NB4 (cell line): ENCODE results near the gene MED8.

ENCODE experiments used
- DNase-seq: peaks from one replicate; pipeline ENCODE4 v3.0.0; 2010; ENCODE audit warnings: low read depth
- H3K4me3 ChIP-seq: one replicate; pipeline ENCODE4 v1.5.1; 2011; ENCODE audit warnings: mild to moderate bottlenecking, low read depth, low read length, moderate library complexity
- MAX ChIP-seq: IDR thresholded peaks from 2 replicates; pipeline ENCODE4 v1.6.1; 2011; ENCODE audit warnings: low read depth, low read length
- MYC ChIP-seq: IDR thresholded peaks from 2 replicates; pipeline ENCODE4 v1.6.1; 2011; ENCODE audit warnings: low read depth, low read length
- POLR2A ChIP-seq: IDR thresholded peaks from 2 replicates; pipeline ENCODE4 v1.6.1; 2011; ENCODE audit warnings: mild to moderate bottlenecking; ENCODE audit not compliant: insufficient read length; ENCODE audit errors: extremely low read depth
- TF ChIP-seq, protein P1 (sequence below): IDR thresholded peaks from one replicate; pipeline ENCODE4 v1.5.1; 2012; ENCODE audit warnings: low read depth, low read length

The MED8 gene

DNA sequence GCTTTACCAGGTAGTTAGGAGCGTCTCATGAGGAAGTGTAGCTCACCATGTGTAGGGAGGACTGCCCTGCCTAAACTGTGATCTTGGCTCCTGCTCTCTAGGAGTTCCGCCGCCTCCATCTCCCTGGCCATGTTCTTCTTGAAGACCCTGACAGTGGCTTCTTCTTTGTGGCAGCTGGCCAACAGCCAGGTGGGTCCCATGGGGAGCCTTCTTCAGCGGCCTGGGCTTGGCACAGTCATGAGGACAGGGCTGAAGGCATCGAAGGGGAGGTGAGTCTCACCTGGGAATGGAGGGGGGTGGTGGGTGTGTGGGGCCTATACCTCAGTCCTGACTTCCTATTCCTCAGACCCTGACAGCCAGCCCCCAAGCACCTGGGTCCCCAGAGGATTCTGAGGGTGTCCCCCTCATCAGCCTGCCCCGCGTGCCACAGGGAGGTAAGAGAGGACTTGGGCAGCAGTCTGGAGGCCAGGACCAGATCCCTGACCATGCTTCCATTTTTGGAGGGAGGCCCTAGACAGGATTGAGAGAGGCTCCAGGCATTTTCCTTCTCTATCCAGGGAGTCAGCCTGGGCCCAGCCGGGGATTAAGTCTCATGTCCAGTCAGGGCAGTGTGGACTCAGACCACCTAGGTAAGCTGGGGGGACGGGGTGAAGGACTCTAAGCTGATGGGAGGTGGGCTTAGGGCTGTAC, 42.7 kb upstream of the MED8 start:
- no peak for DNase-seq
- TF ChIP-seq, protein P1, sequence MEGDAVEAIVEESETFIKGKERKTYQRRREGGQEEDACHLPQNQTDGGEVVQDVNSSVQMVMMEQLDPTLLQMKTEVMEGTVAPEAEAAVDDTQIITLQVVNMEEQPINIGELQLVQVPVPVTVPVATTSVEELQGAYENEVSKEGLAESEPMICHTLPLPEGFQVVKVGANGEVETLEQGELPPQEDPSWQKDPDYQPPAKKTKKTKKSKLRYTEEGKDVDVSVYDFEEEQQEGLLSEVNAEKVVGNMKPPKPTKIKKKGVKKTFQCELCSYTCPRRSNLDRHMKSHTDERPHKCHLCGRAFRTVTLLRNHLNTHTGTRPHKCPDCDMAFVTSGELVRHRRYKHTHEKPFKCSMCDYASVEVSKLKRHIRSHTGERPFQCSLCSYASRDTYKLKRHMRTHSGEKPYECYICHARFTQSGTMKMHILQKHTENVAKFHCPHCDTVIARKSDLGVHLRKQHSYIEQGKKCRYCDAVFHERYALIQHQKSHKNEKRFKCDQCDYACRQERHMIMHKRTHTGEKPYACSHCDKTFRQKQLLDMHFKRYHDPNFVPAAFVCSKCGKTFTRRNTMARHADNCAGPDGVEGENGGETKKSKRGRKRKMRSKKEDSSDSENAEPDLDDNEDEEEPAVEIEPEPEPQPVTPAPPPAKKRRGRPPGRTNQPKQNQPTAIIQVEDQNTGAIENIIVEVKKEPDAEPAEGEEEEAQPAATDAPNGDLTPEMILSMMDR: no peak

GRCh38 chr1:43431676-43432075, 42.1 kb upstream of the MED8 start:
- TF ChIP-seq MYC (no peak), POLR2A (no peak), MAX (no peak)
- TF ChIP-seq, protein P1: no peak

More for the DNA sequence above, 42.7 kb upstream of the MED8 start:
- H3K4me3 ChIP-seq: no peak overlapping the region

DNA sequence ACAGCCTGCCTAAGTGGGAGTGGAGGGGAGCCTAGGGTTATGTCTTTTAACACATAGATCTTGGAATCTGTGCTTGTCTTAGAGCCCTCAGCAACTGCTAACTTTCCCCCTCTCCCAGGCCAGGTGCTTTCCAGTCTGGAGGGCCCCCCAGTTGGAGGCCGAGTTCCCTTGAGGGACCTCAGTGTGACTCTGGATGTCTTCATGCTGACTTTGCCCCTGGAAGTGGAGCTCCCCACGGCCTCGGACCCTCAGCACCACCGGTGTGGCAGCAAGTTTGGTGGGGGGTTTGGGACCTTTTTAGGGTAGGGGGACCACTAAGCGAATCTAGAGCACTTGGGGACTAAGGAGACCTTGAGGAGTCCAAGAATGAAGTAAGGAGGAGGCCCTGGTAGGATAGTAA, 41.2 kb upstream of the MED8 start:
- H3K4me3 ChIP-seq: no peak overlapping the region
- TF ChIP-seq MYC (no peak), POLR2A (no peak), MAX (no peak)
- TF ChIP-seq, protein P1: no peak
- no peak for DNase-seq

More at GRCh38 chr1:43431676-43432075, 42.1 kb upstream of the MED8 start:
- H3K4me3 ChIP-seq: no peak overlapping the region
- DNase-seq: no peak

DNA sequence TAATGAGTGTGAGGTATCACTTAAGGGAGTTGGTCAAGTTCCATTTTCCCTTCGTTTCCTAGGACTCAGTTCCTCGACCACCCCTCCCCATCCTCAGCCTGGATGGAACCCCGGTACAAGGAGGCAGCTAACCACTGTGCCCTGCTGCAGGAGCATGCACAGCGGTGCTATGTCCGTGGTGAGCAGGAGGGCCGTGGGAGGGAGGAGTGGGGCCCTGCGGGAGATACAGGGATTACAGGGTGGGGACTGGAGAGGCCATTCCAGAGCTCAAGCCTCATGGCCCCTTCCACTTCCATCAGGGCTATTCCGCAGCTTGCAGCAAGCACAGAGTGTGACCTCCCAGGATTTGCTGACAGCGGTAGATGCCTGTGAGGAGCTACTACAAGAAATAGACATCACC, 38.3 kb upstream of the MED8 start:
- no peak overlapping the region for H3K4me3 ChIP-seq
- TF ChIP-seq POLR2A: no peak
- TF ChIP-seq, protein P1: no peak
- no peak for TF ChIP-seq MYC
- no peak for TF ChIP-seq MAX
- DNase-seq: no peak

- TF ChIP-seq, protein P1: no peak
- TF ChIP-seq MYC: no peak
- TF ChIP-seq MAX: no peak
- TF ChIP-seq POLR2A: no peak
- no peak overlapping the region for H3K4me3 ChIP-seq
- DNase-seq: no peak
Measured at GRCh38 chr1:43427524-43427923, 37.9 kb upstream of the MED8 start.

- DNase-seq: no peak
- TF ChIP-seq MYC (no peak), MAX (no peak), POLR2A (no peak)
- TF ChIP-seq, protein P1: no peak
- H3K4me3 ChIP-seq: no peak overlapping the region
Measured at GRCh38 chr1:43426221-43426620, 36.6 kb upstream of the MED8 start.
